ENCODE measurements around the gene MSRB3. TPM values are rescaled to one million over a fixed set of nuclear protein-coding genes. Genes with fewer than 3 reads are reported as not detected.
"Not testable (repeated sequence)": the region's sequence is repeated elsewhere in the genome, so short reads cannot be mapped to it uniquely, and the experiment has no call there.

Gene MSRB3
- total RNA-seq, 1 experiment from 2014 or later, result 26.0 TPM

DNA sequence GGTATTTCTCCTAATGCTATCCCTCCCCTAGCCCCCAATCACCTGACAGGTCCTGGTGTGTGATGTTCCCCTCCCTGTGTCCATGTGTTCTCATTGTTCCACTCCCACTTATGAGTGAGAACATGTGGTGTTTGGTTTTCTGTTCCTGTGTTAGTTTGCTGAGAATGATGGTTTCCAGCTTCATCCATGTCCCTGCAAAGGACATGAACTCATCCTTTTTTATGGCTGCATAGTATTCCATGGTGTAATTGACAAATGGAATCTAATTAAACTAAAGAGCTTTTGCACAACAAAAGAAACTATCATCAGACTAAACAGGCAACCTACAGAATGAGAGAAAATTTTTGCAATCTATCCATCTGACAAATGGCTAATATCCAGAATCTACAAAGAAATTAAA, 178.9 kb downstream of the MSRB3 start:
- not testable (repeated sequence) for DNase-seq (ENCODE audit: low read depth)

DNA sequence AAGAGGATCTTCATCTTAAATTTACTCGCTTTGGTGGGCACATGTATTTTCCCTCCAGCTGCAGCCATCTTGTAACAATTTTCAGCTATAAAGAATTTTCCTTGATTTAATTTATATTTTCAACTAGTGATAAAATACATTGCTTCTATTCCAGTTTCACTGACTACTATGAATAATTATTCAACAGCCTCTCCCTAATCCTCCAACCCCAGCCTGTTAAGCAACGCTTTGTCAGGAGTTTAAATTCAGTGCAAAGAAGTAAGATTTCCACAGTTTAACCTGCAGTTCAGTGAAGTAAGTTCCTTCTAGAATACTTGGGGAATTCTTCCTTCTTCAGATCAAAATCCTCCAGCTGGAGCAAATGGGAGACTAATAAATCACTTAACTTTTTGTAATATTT, 180.2 kb downstream of the MSRB3 start:
- DNase-seq (ENCODE audit: low read depth), result no peak

GRCh38 chr12:65459545-65459944, 181.1 kb downstream of the MSRB3 start:
- DNase-seq (ENCODE audit: low read depth), result no peak

GRCh38 chr12:65460063-65460462, 181.6 kb downstream of the MSRB3 start:
- DNase-seq (ENCODE audit: low read depth), result no peak

DNA sequence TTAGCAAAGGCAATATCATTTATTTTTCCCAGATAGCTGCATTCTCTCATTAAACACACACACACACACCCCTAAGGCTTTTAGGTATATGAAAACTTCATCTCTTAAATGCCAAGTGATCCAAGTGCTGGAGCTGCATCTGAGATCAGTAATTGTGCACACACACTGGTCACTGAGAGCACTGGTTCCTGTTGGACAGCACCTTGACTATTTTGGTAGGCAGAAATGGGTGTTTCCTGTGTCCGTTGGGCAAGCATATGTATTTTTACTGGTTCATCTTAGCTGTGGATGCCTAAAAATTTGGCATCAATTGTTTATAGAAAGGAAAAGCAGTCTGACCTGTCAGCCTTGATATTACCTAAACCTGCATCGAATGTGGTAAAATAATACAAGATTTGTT, 182.5 kb downstream of the MSRB3 start:
- DNase-seq (ENCODE audit: low read depth), result no peak

GRCh38 chr12:65462484-65462883, 184.0 kb downstream of the MSRB3 start:
- DNase-seq (ENCODE audit: low read depth), result no peak

DNA sequence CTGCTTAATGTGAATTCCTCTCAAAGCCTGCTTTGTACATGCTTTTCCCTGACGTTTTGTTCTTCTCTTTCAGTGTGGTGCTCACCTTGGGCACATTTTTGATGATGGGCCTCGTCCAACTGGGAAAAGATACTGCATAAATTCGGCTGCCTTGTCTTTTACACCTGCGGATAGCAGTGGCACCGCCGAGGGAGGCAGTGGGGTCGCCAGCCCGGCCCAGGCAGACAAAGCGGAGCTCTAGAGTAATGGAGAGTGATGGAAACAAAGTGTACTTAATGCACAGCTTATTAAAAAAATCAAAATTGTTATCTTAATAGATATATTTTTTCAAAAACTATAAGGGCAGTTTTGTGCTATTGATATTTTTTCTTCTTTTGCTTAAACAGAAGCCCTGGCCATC, 184.6 kb downstream of the MSRB3 start:
- DNase-seq (ENCODE audit: low read depth), result no peak

DNA sequence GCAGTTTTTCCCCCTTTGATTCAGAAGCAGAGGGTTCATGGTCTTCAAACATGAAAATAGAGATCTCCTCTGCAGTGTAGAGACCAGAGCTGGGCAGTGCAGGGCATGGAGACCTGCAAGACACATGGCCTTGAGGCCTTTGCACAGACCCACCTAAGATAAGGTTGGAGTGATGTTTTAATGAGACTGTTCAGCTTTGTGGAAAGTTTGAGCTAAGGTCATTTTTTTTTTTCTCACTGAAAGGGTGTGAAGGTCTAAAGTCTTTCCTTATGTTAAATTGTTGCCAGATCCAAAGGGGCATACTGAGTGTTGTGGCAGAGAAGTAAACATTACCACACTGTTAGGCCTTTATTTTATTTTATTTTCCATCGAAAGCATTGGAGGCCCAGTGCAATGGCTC, 185.1 kb downstream of the MSRB3 start:
- DNase-seq (ENCODE audit: low read depth), result no peak

DNA sequence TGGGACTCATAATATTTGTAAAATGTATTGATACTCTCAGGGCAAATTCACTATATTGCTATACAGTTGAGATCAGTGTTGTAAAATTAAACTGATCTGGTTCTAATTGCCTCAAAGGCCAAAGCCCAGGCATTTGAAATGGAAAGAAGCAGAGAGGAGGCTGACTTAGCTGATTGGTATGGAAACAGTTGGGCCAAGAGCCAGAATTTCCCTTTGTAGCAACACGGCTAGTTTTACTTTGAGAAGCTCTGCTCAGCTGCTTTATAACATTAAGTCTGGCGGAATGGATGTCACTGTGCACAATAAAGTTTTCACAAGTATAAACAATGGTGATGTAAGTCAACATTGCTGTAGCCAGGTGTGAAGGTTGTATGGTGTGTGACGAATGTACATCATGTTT, 186.4 kb downstream of the MSRB3 start:
- DNase-seq (ENCODE audit: low read depth), result peak; percentile 87

DNA sequence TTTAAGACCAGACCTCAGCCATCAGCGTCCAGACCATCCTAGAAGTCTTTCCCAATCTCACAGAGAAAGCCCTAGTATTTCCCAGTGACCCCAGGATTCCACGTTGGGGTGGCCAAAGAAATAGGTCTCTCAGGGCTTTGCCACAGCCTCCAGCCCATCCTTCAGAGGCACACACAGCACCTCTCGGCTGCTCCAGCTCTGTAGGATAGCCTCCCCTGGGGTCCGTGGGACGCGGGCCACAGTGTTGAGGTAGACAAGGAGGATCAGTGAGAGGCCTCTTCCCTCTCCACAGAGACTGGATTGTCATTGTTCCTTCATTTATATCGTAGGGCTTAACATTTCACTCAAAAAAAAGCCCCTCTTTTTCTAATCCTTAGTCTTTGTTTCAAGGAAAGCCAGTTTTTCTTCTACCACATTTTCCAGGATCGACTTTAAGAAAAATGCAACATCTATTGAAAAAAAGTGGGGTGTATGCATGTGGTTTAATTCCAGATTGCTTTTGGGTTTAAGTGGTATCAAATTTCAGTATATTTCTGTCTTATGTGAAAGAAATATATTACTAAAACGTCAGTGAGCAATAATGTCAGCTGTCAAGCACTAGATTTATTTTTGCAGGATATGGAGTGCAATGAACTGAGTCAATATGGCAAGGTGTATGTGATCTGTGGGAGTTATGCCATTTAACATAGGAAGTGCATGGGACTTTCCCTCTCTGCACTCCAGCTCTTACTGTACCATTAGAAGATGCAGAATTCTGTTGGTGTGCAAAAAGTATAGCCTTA, 187.5 kb downstream of the MSRB3 start:
- DNase-seq (ENCODE audit: low read depth), result no peak

GRCh38 chr12:65466911-65467310, 188.4 kb downstream of the MSRB3 start:
- DNase-seq (ENCODE audit: low read depth), result no peak

DNA sequence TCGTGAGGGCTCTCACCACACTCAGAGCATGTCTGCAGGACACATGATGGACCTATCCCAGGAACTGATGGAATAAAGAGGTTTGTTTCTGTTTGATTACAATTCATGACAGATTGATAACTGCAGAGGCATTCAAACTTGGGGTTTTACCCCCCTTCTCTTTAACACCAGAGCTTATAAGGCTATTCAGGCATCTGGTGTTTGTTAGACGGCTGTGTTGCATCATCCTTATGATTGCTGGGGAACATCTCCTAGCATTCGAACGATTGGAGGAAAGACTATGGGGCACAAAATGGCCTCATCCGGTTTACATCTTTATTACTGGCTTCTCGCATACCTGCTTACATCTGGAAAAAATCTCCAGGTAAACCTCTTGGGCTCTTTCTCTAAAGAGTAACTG, 191.8 kb downstream of the MSRB3 start:
- no peak for DNase-seq (ENCODE audit: low read depth)

GRCh38 chr12:65472079-65472478, 193.6 kb downstream of the MSRB3 start:
- no peak for DNase-seq (ENCODE audit: low read depth)

GRCh38 chr12:65474831-65475230, 196.3 kb downstream of the MSRB3 start:
- no peak for DNase-seq (ENCODE audit: low read depth)

GRCh38 chr12:65477721-65478120, 199.2 kb downstream of the MSRB3 start:
- no peak for DNase-seq (ENCODE audit: low read depth)

GRCh38 chr12:65483891-65484516, 205.5 kb downstream of the MSRB3 start:
- not testable (repeated sequence) for DNase-seq (ENCODE audit: low read depth)

DNA sequence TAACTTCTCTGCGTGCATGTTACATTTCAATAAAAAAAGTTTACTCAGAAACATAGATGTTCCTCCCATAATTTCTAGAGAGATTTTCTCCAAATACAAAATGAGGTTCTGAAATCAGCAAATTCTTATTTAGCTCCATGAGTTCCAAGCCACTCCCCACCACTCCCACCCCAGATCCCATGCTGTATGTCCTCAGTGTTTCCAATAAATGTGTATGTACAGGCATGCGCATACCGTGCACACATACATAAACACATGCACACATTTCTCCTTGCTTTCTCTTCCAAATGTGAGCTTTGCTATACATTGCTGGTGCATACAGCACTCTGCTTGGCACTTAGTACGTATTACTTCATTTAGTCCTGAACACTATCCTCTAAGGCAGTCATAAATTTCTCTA, 209.7 kb downstream of the MSRB3 start:
- DNase-seq (ENCODE audit: low read depth), result no peak

GRCh38 chr12:65490250-65490649, 211.8 kb downstream of the MSRB3 start:
- DNase-seq (ENCODE audit: low read depth), result peak; percentile 69

DNA sequence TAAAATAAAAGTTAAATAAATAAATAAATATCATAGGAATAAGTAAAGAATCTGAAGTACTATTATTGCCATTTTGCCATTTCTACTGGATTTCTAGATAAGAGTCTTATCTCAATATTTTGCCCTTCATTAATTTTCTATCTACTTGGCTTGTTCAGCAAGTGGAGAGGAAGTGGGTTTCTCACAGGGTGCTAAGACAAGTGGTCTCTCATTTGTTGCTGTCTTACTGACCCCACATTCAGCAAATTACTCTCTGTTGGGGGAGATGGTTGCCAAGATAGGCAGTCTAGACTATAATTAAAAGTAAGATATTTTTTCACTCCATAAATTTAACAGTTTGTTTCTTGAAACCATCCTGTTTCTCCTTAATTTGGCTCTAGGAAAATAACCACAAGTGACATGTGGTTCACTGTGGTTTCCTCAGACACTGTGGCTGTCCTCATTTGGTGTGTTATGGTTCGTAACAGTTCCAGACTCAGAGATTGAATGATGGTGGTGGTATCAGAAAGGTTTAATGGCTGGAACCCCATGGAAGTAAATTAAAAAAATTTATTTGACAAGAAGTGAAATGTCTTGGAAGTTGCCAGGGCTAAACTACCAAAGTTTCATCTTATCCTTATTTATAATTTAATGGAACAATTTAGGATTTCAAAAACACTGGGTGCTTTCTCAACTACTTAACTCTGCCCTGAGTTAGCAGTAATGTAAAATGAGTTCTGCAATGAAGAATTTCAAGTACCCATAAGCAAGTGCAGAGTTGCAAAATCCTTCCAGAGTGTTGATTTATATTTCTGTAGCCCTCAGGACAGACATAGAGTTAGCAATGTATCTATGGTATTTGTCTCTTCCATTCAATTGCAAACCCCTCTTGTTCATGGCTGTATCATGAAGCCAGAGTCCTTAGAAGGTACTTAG, 214.8 kb downstream of the MSRB3 start:
- peak; percentile 59 for DNase-seq (ENCODE audit: low read depth)

- DNase-seq (ENCODE audit: low read depth), result peak; percentile 47
Measured at GRCh38 chr12:65493913-65494245, 215.4 kb downstream of the MSRB3 start.

- DNase-seq (ENCODE audit: low read depth), result peak; percentile 63
Measured at GRCh38 chr12:65494537-65494936, 216.1 kb downstream of the MSRB3 start.

GRCh38 chr12:65495233-65495632, 216.8 kb downstream of the MSRB3 start:
- DNase-seq (ENCODE audit: low read depth), result peak; percentile 97

GRCh38 chr12:65496617-65497016, 218.1 kb downstream of the MSRB3 start:
- DNase-seq (ENCODE audit: low read depth), result no peak
